CD4-positive, alpha-beta memory T cell (primary cell): ENCODE results near the gene DGCR8. TPM values are rescaled to one million over a fixed set of nuclear protein-coding genes. Genes with fewer than 3 reads are reported as not detected.

Source experiments
- CTCF ChIA-PET: fragments of 350-600 bp; sonication (Branson Sonifier 250); formaldehyde crosslinking; loops from one replicate; lab custom pipeline; 2021; ENCODE audit warnings: inconsistent platforms; ENCODE audit not compliant: partially characterized antibody; lab: Charles Lee
- POLR2A ChIA-PET: fragments of 350-600 bp; sonication (Branson Sonifier 250); formaldehyde crosslinking; loops from one replicate; lab custom pipeline; 2021; ENCODE audit not compliant: partially characterized antibody; lab: Charles Lee
- DNase-seq, 5 donors: peaks; one replicate each; pipeline versions ENCODE4 v3.0.0 to v3.0.0-alpha.2; 2020 to 2022; ENCODE audit warnings: mixed read lengths in 1 of 5
- H3K27ac ChIP-seq: one replicate; pipeline ENCODE4 v1.7.0; 2013; ENCODE audit warnings: low read depth, low read length
- H3K27me3 ChIP-seq: 2 replicates; pipeline ENCODE4 v1.7.0; 2013; ENCODE audit warnings: mild to moderate bottlenecking, low read length, moderate library complexity; ENCODE audit not compliant: insufficient read depth
- H3K36me3 ChIP-seq: 2 replicates; pipeline ENCODE4 v1.7.0; 2013; ENCODE audit warnings: mild to moderate bottlenecking, low read length, moderate library complexity; ENCODE audit not compliant: insufficient read depth
- H3K4me1 ChIP-seq: 2 replicates; pipeline ENCODE4 v1.7.0; 2013; ENCODE audit warnings: mild to moderate bottlenecking, low read length, moderate library complexity; ENCODE audit not compliant: insufficient read depth
- H3K4me3 ChIP-seq, 2 donors: one replicate each; pipeline ENCODE4 v1.7.0; 2013; ENCODE audit warnings: low read length in 2 of 2, mild to moderate bottlenecking in 1 of 2
- H3K9me3 ChIP-seq, 2 donors: one replicate each; pipeline ENCODE4 v1.7.0; 2013; ENCODE audit warnings: low read length in 2 of 2, control low read depth in 1 of 2; ENCODE audit not compliant: control insufficient read depth in 1 of 2
- H3K27ac Mint-ChIP-seq, 7 donors: one replicate each; pipeline ENCODE4 v1.8.0; 2020 to 2021; ENCODE audit warnings: mixed read lengths in 7 of 7, mild to moderate bottlenecking in 6 of 7, inconsistent platforms in 3 of 7, moderate library complexity in 3 of 7
- H3K27me3 Mint-ChIP-seq, 2 donors: one replicate each; pipeline ENCODE4 v1.8.0; 2020 to 2021; ENCODE audit warnings: mixed read lengths in 2 of 2
- H3K36me3 Mint-ChIP-seq, 2 donors: one replicate each; pipeline ENCODE4 v1.8.0; 2020 to 2021; ENCODE audit warnings: mixed read lengths in 2 of 2, inconsistent platforms in 1 of 2, mild to moderate bottlenecking in 1 of 2
- H3K4me1 Mint-ChIP-seq, 4 donors: one replicate each; pipeline ENCODE4 v1.8.0; 2020 to 2021; ENCODE audit warnings: mixed read lengths in 4 of 4, mild to moderate bottlenecking in 1 of 4
- H3K4me3 Mint-ChIP-seq, 8 donors: one replicate each; pipeline ENCODE4 v1.8.0; 2020 to 2021; ENCODE audit warnings: mixed read lengths in 8 of 8, mild to moderate bottlenecking in 7 of 8, moderate library complexity in 6 of 8, inconsistent platforms in 3 of 8
- H3K9me3 Mint-ChIP-seq, 8 donors: one replicate each; pipeline ENCODE4 v1.8.0; 2020 to 2021; ENCODE audit warnings: mixed read lengths in 8 of 8, mild to moderate bottlenecking in 5 of 8, inconsistent platforms in 3 of 8, moderate library complexity in 1 of 8
- intact Hi-C: fragments of 100-400 bp; cut with micrococcal nuclease; formaldehyde crosslinking; loops from one replicate; pipeline ENCODE4 v1.15.1; 2023
- polyA plus RNA-seq, 2 donors: library from polyadenylated mRNA; unstranded; fragments of 300-500 nt; fragmentation: Illumina TruSeq; gene quantifications; one replicate each; pipeline ENCODE4 v1.2.3, GENCODE V29; 2021
- total RNA-seq, 2 experiments: library from RNA; stranded (reverse); gene quantifications; one replicate each; pipeline ENCODE4 v1.2.3, GENCODE V29; 2021

DGCR8 gene
- total and polyA plus RNA-seq, 4 experiments from 2014 or later: 2.2 to 48.2 (median 26.3) TPM

DNA sequence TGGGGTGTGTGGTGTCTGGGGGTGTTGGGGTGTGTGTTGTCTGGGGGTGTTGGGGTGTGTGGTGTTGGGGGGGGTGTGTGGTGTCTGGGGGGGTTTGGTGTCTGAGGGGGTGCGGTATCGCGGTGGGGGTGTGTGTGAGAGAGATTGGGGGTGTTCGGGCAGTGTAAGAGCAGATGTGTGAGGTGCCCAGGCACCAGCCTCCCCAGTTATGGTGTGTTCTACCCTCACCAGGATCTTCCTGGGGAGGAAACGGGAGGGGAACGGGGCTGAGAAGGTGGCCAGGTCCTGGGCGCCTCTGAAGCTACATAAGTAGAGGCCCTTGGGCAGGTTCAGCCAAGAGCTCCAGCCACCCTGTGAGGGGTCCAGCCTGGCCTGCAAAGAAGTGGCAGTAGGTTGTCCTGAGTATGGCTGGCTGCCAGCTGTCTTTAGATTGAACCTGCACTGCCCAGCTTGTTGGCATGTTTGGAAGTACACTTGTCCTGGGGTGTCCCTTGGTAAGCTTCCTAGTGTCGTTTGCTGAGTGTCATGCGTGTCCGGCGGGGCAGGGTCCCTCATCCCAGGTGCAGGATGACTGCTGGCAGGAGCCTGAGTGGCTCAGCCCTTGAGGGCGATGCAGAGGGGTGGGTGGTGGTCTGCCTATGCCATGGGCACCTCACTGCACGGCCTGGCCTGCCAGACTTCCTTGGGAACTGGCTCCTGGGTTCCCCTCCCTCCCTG, 43.5 kb downstream of the DGCR8 start:
- H3K36me3 ChIP-seq: peaks cover 62% of the 10 kb centered on the region
- H3K9me3 Mint-ChIP-seq: no peaks in the 10 kb centered on the region
- peaks cover 7 to 31% (median 15%) of the 10 kb centered on the region in 4 donors for H3K4me1 Mint-ChIP-seq
- peaks cover 32% of the 10 kb centered on the region for H3K4me1 ChIP-seq
- H3K36me3 Mint-ChIP-seq: peaks cover 0 to 45% of the 10 kb centered on the region in 2 donors
- H3K9me3 ChIP-seq: no peaks in the 10 kb centered on the region
- intact Hi-C loops: no loop called here
- H3K4me3 Mint-ChIP-seq: no peak overlapping the region
- ChIA-PET CTCF (no interaction called here), POLR2A (interaction anchor here (1.2 kb wide), 1 partner anchor 102 kb away, joined by 4 read pairs; the partner anchor contains the start of gene TANGO2)
- no peak overlapping the region for H3K4me3 ChIP-seq
- no peaks in the 10 kb centered on the region for H3K27me3 Mint-ChIP-seq
- DNase-seq: no peak
- H3K27me3 ChIP-seq: no peaks in the 10 kb centered on the region
- peak overlapping the region in 1 of 7 donors; percentile 24 for H3K27ac Mint-ChIP-seq
- no peak overlapping the region for H3K27ac ChIP-seq

- peak overlapping the region in 2 of 7 donors; percentile 24 to 35 for H3K27ac Mint-ChIP-seq
- POLR2A ChIA-PET: interaction anchor here (1.2 kb wide), 1 partner anchor 103 kb away, joined by 4 read pairs; the partner anchor contains the start of gene TANGO2
These were observed 44.2 kb downstream of the DGCR8 start for GRCh38 chr22:20124083-20124787.

GRCh38 chr22:20125201-20126174, 45.4 kb downstream of the DGCR8 start:
- POLR2A ChIA-PET: no interaction called here

More at GRCh38 chr22:20124083-20124787, 44.2 kb downstream of the DGCR8 start:
- no peak for DNase-seq
- H3K4me3 ChIP-seq: no peak overlapping the region
- no peaks in the 10 kb centered on the region for H3K27me3 ChIP-seq
- Mint-ChIP-seq H3K27me3 (no peaks in the 10 kb centered on the region), H3K4me1 (peaks cover 5 to 30% (median 12%) of the 10 kb centered on the region in 4 donors), H3K36me3 (peaks cover 0 to 42% of the 10 kb centered on the region in 2 donors), H3K4me3 (no peak overlapping the region), H3K9me3 (no peaks in the 10 kb centered on the region)
- H3K27ac ChIP-seq: no peak overlapping the region
- no peaks in the 10 kb centered on the region for H3K9me3 ChIP-seq
- H3K36me3 ChIP-seq: peaks cover 55% of the 10 kb centered on the region
- peaks cover 30% of the 10 kb centered on the region for H3K4me1 ChIP-seq
- CTCF ChIA-PET: no interaction called here
- intact Hi-C loops: no loop called here

DNA sequence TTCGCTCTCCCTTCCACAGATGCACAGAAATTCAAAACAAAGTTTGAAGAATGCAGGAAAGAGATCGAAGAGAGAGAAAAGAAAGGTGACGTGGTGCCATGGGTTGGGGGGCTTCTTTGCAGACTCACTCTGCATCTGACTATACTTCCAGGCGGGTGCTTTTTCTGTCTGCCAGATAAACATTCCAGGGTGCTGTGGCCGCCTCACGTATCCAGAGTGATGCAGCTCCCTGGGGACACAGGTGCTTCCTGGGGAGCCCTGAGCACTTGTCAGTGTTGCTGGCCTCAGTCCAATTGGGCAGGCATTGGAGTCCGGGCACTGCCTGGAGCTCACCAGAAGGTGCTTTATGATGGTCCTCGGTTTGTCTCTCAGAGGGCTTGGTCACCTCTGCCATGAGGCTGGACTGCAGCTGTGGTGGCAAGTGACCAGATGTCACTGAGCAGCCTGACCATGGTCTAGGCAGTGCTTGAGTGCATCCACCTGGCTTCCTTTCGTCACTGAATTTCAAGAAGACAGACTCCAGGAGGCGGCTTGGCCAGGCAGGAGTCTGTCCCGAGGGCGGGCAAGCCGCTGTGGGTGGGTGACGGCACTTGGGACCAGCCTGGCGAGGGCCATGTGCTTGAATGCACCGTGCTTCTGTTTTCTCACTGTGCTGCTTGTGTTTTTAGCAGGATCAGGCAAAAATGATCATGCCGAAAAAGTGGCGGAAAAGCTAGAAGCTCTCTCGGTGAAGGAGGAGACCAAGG, 46.4 kb downstream of the DGCR8 start:
- H3K9me3 ChIP-seq: no peaks in the 10 kb centered on the region
- H3K4me1 ChIP-seq: peaks cover 34% of the 10 kb centered on the region
- peaks cover 4 to 25% (median 15%) of the 10 kb centered on the region in 4 donors for H3K4me1 Mint-ChIP-seq
- no peak overlapping the region for H3K4me3 Mint-ChIP-seq
- intact Hi-C loops: no loop called here
- no peaks in the 10 kb centered on the region for H3K27me3 Mint-ChIP-seq
- H3K36me3 Mint-ChIP-seq: peaks cover 0 to 32% of the 10 kb centered on the region in 2 donors
- no peak for DNase-seq
- peak overlapping the region in 2 of 7 donors; percentile 27 to 41 for H3K27ac Mint-ChIP-seq
- peaks cover 0 to 2% (median 0%) of the 10 kb centered on the region in 8 donors for H3K9me3 Mint-ChIP-seq
- CTCF ChIA-PET: no interaction called here
- H3K4me3 ChIP-seq: no peak overlapping the region
- H3K27me3 ChIP-seq: no peaks in the 10 kb centered on the region
- H3K27ac ChIP-seq: no peak overlapping the region
- H3K36me3 ChIP-seq: peaks cover 38% of the 10 kb centered on the region
- POLR2A ChIA-PET: no interaction called here

More at GRCh38 chr22:20125201-20126174, 45.4 kb downstream of the DGCR8 start:
- Histone ChIP-seq H3K36me3 (peaks cover 44% of the 10 kb centered on the region), H3K27ac (no peak overlapping the region), H3K4me1 (peaks cover 34% of the 10 kb centered on the region), H3K9me3 (no peaks in the 10 kb centered on the region), H3K27me3 (no peaks in the 10 kb centered on the region), H3K4me3 (no peak overlapping the region)
- Mint-ChIP-seq H3K4me3 (no peak overlapping the region), H3K36me3 (peaks cover 0 to 35% of the 10 kb centered on the region in 2 donors), H3K27ac (peak overlapping the region in 3 of 7 donors; percentile 27 to 70 (median 67)), H3K4me1 (peaks cover 5 to 28% (median 14%) of the 10 kb centered on the region in 4 donors), H3K9me3 (peaks cover 0 to 2% (median 0%) of the 10 kb centered on the region in 8 donors), H3K27me3 (no peaks in the 10 kb centered on the region)
- CTCF ChIA-PET: no interaction called here
- intact Hi-C loops: no loop called here
- DNase-seq: no peak

DNA sequence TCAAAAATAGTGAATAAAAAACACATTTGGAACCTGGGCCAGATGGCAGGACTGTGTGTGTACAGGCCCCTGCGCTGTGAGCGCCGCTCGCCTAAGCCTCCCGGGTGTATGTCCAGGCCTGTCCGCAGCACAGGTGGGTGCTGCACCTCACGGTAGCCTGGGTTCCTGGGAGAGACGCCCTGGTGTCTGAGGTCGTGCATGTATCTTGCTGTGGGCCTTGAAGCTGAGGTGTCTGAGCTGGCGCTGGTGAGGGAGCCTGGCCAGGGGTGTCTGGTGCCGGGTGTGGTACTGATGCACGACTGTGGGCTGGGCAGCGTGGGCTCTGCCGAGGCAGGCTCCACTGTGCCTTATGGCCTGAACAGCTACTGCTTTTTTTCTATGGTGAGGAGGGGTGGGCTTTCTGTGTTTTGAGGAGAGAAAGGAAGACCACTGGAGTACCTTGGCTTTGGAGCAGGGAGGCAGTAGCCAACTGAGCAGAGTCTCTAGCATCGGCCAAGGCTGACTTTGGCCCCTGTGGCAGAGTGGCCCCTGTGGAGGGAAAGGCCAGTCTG, 47.4 kb downstream of the DGCR8 start:
- Mint-ChIP-seq H3K27ac (peak overlapping the region in 3 of 7 donors; percentile 9 to 68 (median 60)), H3K4me3 (no peak overlapping the region), H3K4me1 (peaks cover 4 to 19% (median 11%) of the 10 kb centered on the region in 4 donors), H3K36me3 (peaks cover 0 to 24% of the 10 kb centered on the region in 2 donors), H3K27me3 (no peaks in the 10 kb centered on the region), H3K9me3 (peaks cover 0 to 2% (median 0%) of the 10 kb centered on the region in 8 donors)
- H3K9me3 ChIP-seq: no peaks in the 10 kb centered on the region
- no peaks in the 10 kb centered on the region for H3K27me3 ChIP-seq
- ChIA-PET POLR2A (interaction anchor here (1.4 kb wide), 1 partner anchor 10 kb away, joined by 6 read pairs; the partner anchor contains the start of gene TRMT2A), CTCF (no interaction called here)
- H3K27ac ChIP-seq: no peak overlapping the region
- no peak for DNase-seq
- peaks cover 29% of the 10 kb centered on the region for H3K36me3 ChIP-seq
- intact Hi-C loops: no loop called here
- no peak overlapping the region for H3K4me3 ChIP-seq
- peaks cover 27% of the 10 kb centered on the region for H3K4me1 ChIP-seq
